OCI-LY7 (cell line): Measurements from ENCODE around the gene POR. TPM values are rescaled to one million over a fixed set of nuclear protein-coding genes. Genes with fewer than 3 reads are reported as not detected.

Experiments used
- BruUV-seq: library from RNA; stranded (reverse); fragments of 400-500 nt; replicated peaks from 2 replicates; lab custom pipeline; 2021; lab: Mats Ljungman, UMichigan
- CTCF ChIA-PET: fragments of 300-600 bp; sonication (Branson Sonifier 250); formaldehyde crosslinking; loops from one replicate; lab custom pipeline; 2022; ENCODE audit warnings: antibody characterized with exemption; ENCODE audit not compliant: unreplicated experiment; lab: Charles Lee
- POLR2A ChIA-PET: fragments of 300-600 bp; sonication (Branson Sonifier 250); formaldehyde crosslinking; loops from one replicate; lab custom pipeline; 2022; ENCODE audit warnings: antibody characterized with exemption; lab: Charles Lee
- DNase-seq: peaks from one replicate; pipeline ENCODE4 v3.0.0-alpha.2; 2015; ENCODE audit warnings: low spot score
- H2AFZ ChIP-seq: fragments of 200-600 bp; sonication (generic), shearing (Covaris generic); 2 replicates; pipeline ENCODE4 v1.6.1; 2014; ENCODE audit warnings: mild to moderate bottlenecking, antibody characterized with exemption, low read length, moderate library complexity
- H3K27ac ChIP-seq: fragments of 200-600 bp; sonication (generic); 2 replicates; pipeline ENCODE4 v1.5.1; 2014; ENCODE audit warnings: mixed run types, low read depth, mild to moderate bottlenecking, moderate library complexity, low read length, inconsistent platforms; ENCODE audit not compliant: poor library complexity, severe bottlenecking
- H3K36me3 ChIP-seq: fragments of 200-600 bp; sonication (generic); 2 replicates; pipeline ENCODE4 v1.6.1; 2014; ENCODE audit warnings: mild to moderate bottlenecking, antibody characterized with exemption, low read length, moderate library complexity, mixed read lengths; ENCODE audit not compliant: insufficient read depth
- H3K4me1 ChIP-seq: fragments of 200-600 bp; sonication (generic); 2 replicates; pipeline ENCODE4 v1.5.1; 2014; ENCODE audit warnings: mild to moderate bottlenecking, low read length; ENCODE audit not compliant: insufficient read depth, poor library complexity, severe bottlenecking
- H3K4me2 ChIP-seq: fragments of 200-600 bp; sonication (generic); 2 replicates; pipeline ENCODE4 v1.6.1; 2014; ENCODE audit warnings: mild to moderate bottlenecking, low read length
- H3K4me3 ChIP-seq: fragments of 200-600 bp; sonication (generic); 2 replicates; pipeline ENCODE4 v1.5.1; 2014; ENCODE audit warnings: mild to moderate bottlenecking, low read depth, low read length; ENCODE audit not compliant: poor library complexity, severe bottlenecking
- H3K79me2 ChIP-seq: fragments of 200-600 bp; sonication (generic); 2 replicates; pipeline ENCODE4 v1.6.1; 2016; ENCODE audit warnings: low read depth, mild to moderate bottlenecking, low read length, moderate library complexity, mixed read lengths; ENCODE audit not compliant: insufficient read depth
- H3K9me2 ChIP-seq: fragments of 200-600 bp; sonication (generic); 2 replicates; pipeline ENCODE4 v1.6.1; 2016; ENCODE audit warnings: mild to moderate bottlenecking, low read length, mixed read lengths; ENCODE audit not compliant: insufficient read depth
- H3K9me3 ChIP-seq: fragments of 200-600 bp; sonication (generic); 2 replicates; pipeline ENCODE4 v1.6.1; 2014; ENCODE audit warnings: mild to moderate bottlenecking, mixed run types, low read length, mixed read lengths
- H4K20me1 ChIP-seq: fragments of 200-600 bp; sonication (generic); 2 replicates; pipeline ENCODE4 v1.6.1; 2014; ENCODE audit warnings: mild to moderate bottlenecking, antibody characterized with exemption, low read length, moderate library complexity, mixed read lengths; ENCODE audit not compliant: insufficient read depth
- CTCF ChIP-seq: fragments of 200-600 bp; sonication (generic); conservative IDR thresholded peaks from 2 replicates; pipeline ENCODE4 v1.5.1; 2014; ENCODE audit warnings: mild to moderate bottlenecking, antibody characterized with exemption, low read length, moderate library complexity, mixed read lengths
- EZH2phosphoT487 ChIP-seq: fragments of 200-600 bp; sonication (generic); IDR thresholded peaks from 2 replicates; pipeline ENCODE4 v1.6.1; 2018; ENCODE audit warnings: low read depth, borderline replicate concordance, mild to moderate bottlenecking, mixed run types, antibody characterized with exemption, low read length, moderate library complexity, mixed read lengths
- intact Hi-C: fragments of 100-400 bp; cut with micrococcal nuclease; formaldehyde crosslinking; loops from one replicate; pipeline ENCODE4 v1.10.0; 2022; ENCODE audit not compliant: unreplicated experiment
- total RNA-seq, 2 experiments: library from RNA; depleted of rRNA in 1 of 2; stranded (reverse); fragments of >200 nt in 1 of 2; shearing (Covaris generic) in 1 of 2; gene quantifications; 2 replicates each; pipeline ENCODE4 v1.2.3, GENCODE V29; 2014 to 2022

POR gene
- total RNA-seq, 2 experiments from 2014 or later: 41.5 to 45.2 TPM

GRCh38 chr7:75981453-75982305, 66.7 kb downstream of the POR start:
- intact Hi-C loops: no loop called here
- TF ChIP-seq CTCF: no peak
- TF ChIP-seq EZH2phosphoT487: no peak
- no peak overlapping the region for H2AFZ ChIP-seq
- ChIA-PET POLR2A (no interaction called here), CTCF (no interaction called here)
- H3K27ac ChIP-seq: no peak overlapping the region
- H3K4me1 ChIP-seq: no peaks in the 10 kb centered on the region
- H3K9me3 ChIP-seq: no peaks in the 10 kb centered on the region
- H3K9me2 ChIP-seq: no peaks in the 10 kb centered on the region
- no peak overlapping the region for H3K4me2 ChIP-seq
- no peak overlapping the region for H3K4me3 ChIP-seq
- no peaks in the 10 kb centered on the region for H4K20me1 ChIP-seq
- H3K79me2 ChIP-seq: no peaks in the 10 kb centered on the region
- peaks cover 16% of the 10 kb centered on the region; the same call in 1 of the 2 replicates for H3K36me3 ChIP-seq
- DNase-seq: no peak
- no TSS peak for BruUV-seq

GRCh38 chr7:75982306-75983064, 67.5 kb downstream of the POR start:
- Histone ChIP-seq H3K4me3 (no peak overlapping the region), H2AFZ (no peak overlapping the region), H3K9me2 (no peaks in the 10 kb centered on the region), H3K4me2 (no peak overlapping the region), H3K36me3 (peaks cover 16% of the 10 kb centered on the region; the same call in 1 of the 2 replicates), H4K20me1 (no peaks in the 10 kb centered on the region), H3K27ac (no peak overlapping the region), H3K79me2 (no peaks in the 10 kb centered on the region), H3K9me3 (no peaks in the 10 kb centered on the region), H3K4me1 (no peaks in the 10 kb centered on the region)
- ChIA-PET CTCF (no interaction called here), POLR2A (interaction anchor here (0.6 kb wide), 1 partner anchor 134 kb away, joined by 3 read pairs; no protein-coding TSS in a partner anchor)
- TF ChIP-seq EZH2phosphoT487 (no peak), CTCF (no peak)
- no peak for DNase-seq
- intact Hi-C loops: no loop called here
- no TSS peak for BruUV-seq
